Measurements from ENCODE around the gene GREB1. TPM values are rescaled to one million over a fixed set of nuclear protein-coding genes. Genes with fewer than 3 reads are reported as not detected.

The GREB1 gene
- total RNA-seq, 2 donors from 2014 or later, result 0.15 to 1.1 TPM

DNA sequence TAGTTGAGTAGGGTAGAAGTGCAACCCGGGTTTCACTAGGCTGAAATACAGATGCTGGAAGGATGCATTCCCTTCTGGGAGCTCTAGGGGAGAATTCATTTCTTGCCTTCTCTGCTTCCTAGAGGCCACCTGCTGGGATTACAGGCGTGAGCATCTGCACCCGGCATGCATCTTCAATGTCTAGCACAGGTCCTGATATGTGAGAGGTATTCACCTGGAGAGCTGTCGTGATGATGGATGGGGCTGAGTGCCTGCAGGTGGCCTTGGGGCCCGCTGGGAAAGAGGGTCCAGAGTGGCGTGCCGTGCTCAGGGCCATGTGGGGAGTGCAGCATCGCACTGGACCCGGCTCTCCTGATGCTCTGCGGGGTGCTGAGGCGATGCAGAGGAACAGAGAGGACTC lies 142.8 kb downstream of the GREB1 start:
- DNase-seq (no peak), ATAC-seq (no peak)
- no peaks in the 10 kb centered on the region for H3K9me3 ChIP-seq (ENCODE audit: control insufficient read depth, low read length, poor library complexity, severe bottlenecking)
- Mint-ChIP-seq H3K27ac (no peak overlapping the region), H3K4me1 (no peaks in the 10 kb centered on the region), H3K4me3 (no peak overlapping the region), H3K36me3 (ENCODE audit: low read depth) (no peaks in the 10 kb centered on the region), H3K27me3 (peaks cover 63% of the 10 kb centered on the region)

DNA sequence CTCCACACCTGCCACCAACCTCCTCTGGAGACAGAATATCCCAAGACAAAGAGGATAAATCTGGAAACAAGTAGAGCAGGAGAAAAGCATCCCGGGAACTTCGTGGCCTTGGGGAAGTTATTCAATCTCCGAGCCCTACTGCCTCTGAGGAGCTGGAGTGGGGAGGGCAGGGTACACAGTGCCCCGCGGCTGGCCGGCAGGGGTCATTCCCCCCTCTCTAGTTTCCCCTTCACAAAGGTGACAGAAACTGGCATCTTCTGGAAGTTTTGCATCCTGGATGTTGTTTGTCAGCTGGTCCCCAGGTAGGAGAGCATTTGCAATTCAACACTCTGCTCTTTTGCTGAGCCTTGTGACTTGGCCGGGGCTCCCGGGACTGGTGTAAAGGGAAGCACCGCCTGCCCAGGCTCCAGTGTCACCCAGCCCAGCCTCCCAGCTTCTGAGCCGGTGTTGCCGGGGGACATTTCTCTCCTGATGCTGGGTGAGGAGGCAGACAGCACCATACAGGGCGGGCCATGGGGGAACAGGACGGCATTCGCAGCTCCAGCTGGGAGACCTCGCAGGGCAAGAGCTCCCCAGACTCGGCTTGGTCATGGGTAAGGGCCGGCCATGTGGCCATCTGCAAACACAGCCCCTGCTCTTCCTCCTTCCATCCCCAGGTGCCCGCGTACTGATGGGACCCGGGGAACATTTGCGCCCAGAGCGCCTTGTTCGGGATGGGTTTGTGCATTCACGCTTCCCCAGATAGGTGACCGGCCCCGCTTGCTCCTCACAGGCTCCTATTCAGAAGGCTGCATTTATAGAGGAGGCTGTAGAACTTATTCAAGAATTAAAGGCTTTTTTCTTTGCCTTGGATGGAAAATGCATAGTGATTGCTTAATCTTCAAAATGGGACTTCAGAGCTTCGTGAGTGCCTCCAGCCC lies 143.6 kb downstream of the GREB1 start:
- ATAC-seq, result no peak
- peaks cover 66% of the 10 kb centered on the region for H3K27me3 Mint-ChIP-seq

DNA sequence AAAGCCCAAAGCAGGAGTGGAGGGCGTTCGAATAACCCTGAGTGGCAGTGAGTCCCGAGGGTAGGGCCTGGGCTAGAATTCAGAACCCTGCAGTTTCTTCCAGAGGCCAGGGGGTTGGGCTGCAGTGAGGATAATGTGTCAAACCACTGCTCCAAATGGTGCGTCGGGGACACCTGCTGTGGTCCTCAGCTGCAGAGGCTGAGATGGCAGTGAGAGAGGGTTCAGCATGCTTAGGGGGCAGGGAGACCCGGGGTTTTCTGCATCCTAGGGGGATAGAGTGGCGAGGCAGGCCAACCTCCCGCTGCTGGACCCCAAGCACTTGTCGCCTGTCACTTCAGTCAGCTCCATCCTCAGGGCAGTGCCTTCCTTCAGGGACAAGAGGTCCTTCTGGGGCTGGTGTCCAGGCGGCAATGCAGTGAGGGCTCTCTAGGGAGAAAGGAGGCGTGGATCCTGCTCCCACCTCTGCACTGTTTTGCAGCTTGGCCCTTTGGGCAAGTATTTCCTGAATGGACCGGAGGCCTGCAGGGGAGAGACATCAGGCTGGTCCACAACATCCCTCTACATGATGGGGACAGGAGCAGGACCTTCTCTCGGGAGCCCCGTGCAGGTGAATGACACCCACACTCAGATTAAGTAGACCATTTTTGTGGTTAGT lies 144.6 kb downstream of the GREB1 start:
- no peaks in the 10 kb centered on the region for H3K9me3 ChIP-seq (ENCODE audit: control insufficient read depth, low read length, poor library complexity, severe bottlenecking)
- H3K27ac Mint-ChIP-seq, result no peak overlapping the region
- ATAC-seq, result no peak
- no peak overlapping the region for H3K4me3 Mint-ChIP-seq
- peaks cover 8% of the 10 kb centered on the region for H3K4me1 Mint-ChIP-seq
- DNase-seq, result no peak
- peaks cover 67% of the 10 kb centered on the region for H3K27me3 Mint-ChIP-seq
- no peaks in the 10 kb centered on the region for H3K36me3 Mint-ChIP-seq (ENCODE audit: low read depth)

More for the DNA sequence above, 143.6 kb downstream of the GREB1 start:
- H3K4me1 Mint-ChIP-seq, result peaks cover 5% of the 10 kb centered on the region
- H3K4me3 Mint-ChIP-seq, result no peak overlapping the region
- no peak overlapping the region for H3K27ac Mint-ChIP-seq
- DNase-seq, result no peak
- H3K9me3 ChIP-seq (ENCODE audit: control insufficient read depth, low read length, poor library complexity, severe bottlenecking), result no peaks in the 10 kb centered on the region
- H3K36me3 Mint-ChIP-seq (ENCODE audit: low read depth), result no peaks in the 10 kb centered on the region

DNA sequence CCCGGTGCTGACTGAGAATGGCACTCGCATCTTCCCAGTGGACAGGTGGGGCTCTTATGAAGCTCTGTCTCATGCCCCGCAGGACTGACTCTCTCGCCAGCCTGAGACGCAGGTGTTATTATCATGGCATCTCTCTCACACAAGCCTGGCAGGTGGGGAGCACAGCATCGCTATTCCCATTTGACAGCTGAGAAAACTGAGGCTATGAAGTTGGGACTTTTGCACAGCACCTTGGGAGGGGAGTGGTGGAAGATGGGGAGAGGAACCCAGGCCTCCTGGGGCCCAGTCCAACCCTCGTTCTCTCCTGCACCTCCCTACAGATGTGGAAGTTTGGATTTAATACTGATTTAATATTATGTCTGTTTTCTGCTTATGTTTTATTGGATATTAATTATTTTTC lies 145.2 kb downstream of the GREB1 start:
- Mint-ChIP-seq H3K27ac (no peak overlapping the region), H3K4me1 (peaks cover 8% of the 10 kb centered on the region), H3K4me3 (no peak overlapping the region), H3K36me3 (ENCODE audit: low read depth) (no peaks in the 10 kb centered on the region), H3K27me3 (peaks cover 67% of the 10 kb centered on the region)
- DNase-seq (no peak), ATAC-seq (no peak)
- no peaks in the 10 kb centered on the region for H3K9me3 ChIP-seq (ENCODE audit: control insufficient read depth, low read length, poor library complexity, severe bottlenecking)

DNA sequence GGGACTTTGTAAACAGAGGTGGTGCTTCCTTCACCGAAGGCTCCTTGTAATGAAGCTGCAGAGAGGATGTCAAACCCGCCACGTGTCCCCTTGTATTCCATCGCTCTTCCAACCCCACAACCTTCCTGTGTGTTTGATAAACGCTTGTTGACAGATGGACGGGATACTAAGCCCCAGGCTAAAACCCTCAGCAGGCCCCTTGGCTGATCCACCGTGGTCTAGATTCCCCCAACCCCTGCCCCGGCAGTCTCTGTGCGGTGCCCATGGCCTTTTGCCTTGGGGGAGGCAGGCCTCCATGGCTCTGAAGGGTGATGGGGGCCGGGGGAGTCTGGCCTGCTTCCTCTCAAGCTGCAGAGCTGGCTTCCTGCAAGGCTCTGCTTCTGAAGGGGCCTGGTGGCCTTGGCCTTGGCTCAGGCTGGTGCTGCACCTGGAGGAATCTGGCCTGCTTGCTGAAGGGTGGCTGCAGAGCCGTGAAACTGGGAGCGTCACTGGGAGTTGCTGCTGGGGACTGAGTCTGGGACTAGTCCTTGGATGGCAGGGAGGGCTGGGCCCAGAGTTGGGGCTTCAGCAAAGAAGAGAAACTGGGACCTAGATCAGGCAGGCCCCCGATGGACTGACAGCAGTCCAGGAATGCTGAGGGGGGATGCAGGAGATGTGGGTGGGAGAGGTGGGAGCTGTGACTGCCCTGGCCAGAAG lies 145.8 kb downstream of the GREB1 start:
- Mint-ChIP-seq H3K36me3 (ENCODE audit: low read depth) (no peaks in the 10 kb centered on the region), H3K4me1 (peaks cover 8% of the 10 kb centered on the region), H3K4me3 (no peak overlapping the region), H3K27ac (no peak overlapping the region), H3K27me3 (peaks cover 60% of the 10 kb centered on the region)
- H3K9me3 ChIP-seq (ENCODE audit: control insufficient read depth, low read length, poor library complexity, severe bottlenecking), result no peaks in the 10 kb centered on the region
- ATAC-seq (no peak), DNase-seq (no peak)

DNA sequence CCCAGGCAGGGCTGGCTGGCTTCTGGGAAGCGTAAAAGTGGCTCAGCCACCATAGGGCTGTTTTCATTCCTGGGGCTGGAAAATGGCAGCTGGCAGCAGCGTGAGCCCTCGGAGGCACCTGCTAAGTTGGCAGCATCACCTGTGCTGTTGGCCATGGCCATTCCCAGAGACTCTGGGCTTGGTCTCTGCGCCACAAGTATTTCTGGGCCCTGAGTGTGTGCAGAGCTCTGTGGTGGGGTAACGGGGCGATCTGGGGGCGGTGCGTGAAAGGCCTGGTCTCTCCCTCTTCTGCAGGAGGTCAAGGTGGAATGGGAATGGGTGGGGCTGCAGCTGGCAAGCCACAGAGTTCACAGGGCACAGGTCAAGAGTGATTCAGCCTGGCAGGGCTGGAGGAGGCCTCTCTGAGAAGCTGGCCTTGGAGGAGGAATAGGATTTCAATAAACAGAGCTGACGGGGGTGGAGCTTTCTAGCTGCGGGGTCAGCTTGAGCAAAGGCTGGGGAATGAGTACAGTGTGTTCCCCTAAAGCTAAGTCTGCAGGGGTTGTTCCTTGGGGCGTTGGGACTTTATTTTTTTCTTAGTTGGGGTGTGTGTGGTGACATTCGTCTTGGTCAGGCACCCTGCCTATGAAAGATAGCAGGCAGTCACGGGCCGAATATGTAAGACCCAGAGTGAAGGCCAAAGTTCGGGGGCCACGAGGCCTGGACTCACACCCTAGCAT lies 146.5 kb downstream of the GREB1 start:
- Mint-ChIP-seq H3K4me1 (peaks cover 12% of the 10 kb centered on the region), H3K4me3 (no peak overlapping the region), H3K36me3 (ENCODE audit: low read depth) (peaks cover 3% of the 10 kb centered on the region), H3K27me3 (peaks cover 60% of the 10 kb centered on the region), H3K27ac (no peak overlapping the region)
- no peak for ATAC-seq
- DNase-seq, result no peak
- H3K9me3 ChIP-seq (ENCODE audit: control insufficient read depth, low read length, poor library complexity, severe bottlenecking), result no peaks in the 10 kb centered on the region

DNA sequence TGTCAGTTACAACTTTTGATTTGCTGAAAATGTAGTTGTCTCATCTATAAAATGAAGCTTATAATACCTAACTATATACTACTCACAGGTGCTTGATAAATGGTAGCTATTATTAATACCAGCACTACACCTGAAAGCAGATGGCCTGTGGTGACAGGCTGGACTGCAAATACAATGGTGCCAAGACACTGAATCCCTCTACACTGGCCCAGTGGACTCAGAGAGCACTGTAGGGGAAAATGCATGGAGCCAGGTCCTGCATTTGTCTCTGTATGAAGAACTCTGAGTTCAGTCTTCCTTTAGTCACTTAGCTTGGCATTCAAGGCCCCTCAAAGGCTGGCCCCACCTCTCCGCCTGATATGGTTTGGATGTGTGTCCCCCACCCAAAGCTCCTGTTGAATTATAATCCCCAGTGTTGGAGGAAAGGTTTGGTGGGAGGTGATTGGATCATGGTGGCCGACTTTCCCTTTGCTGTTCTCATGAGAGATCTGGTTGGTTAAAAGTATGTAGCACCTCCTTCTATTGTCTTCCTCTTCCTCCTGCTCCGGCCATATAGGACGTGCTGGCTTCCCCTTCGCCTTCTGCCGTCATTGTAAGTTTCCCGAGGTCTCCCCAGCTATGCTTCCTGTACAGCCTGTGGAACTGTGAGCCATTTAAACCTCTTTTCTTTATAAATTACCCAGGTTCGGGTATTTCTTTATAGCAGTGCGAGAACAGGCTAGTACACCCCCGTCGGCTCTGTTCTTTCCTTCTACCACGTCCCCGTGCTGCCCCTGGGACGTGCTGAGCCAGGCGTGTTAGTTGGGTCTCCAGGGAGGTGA lies 147.3 kb downstream of the GREB1 start:
- Mint-ChIP-seq H3K36me3 (ENCODE audit: low read depth) (peaks cover 3% of the 10 kb centered on the region), H3K27ac (no peak overlapping the region), H3K4me1 (peaks cover 12% of the 10 kb centered on the region), H3K4me3 (no peak overlapping the region), H3K27me3 (peaks cover 58% of the 10 kb centered on the region)
- ATAC-seq (no peak), DNase-seq (no peak)
- H3K9me3 ChIP-seq (ENCODE audit: control insufficient read depth, low read length, poor library complexity, severe bottlenecking), result no peaks in the 10 kb centered on the region

DNA sequence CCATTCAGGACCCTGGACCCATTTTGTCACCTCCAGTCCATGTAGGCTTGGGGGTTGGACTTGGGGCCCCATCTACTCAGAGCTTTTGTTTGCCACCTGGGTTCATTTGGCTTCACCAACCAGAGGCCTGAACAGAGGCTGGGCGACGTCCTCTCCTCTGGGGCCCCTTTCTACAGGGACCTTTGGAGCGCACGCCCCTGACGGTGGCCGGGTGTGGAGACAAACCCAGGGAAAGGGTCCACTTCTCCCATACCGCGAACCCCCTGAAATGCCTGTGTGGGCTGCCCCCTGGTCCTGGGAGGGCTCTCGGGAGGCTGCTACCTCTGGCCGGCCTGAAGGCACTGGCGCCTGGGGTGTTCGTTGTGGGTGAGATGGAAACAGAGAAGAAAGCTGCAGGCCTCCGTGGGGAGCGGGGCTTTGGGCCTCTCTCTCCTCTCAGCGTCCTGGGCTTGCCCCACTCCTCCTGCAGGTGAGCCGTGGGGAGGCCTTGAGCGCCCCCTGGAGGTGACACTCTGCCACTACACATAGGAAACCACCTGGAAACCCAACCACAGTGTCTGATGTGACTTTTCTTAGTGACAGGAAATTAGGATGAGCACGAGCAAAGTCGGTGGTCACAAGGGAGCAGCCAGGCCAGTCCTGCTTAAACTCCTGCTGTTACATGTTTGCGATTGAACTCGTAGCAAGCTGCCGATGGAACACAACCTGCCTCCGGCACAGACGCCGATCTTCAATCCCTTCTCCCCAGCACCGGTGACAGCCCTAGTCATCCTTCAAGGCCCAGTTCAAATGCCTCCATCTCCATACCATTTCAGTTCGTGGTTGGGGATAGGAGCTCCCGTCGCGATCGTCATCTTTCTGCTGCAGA lies 148.1 kb downstream of the GREB1 start:
- Mint-ChIP-seq H3K4me1 (peaks cover 12% of the 10 kb centered on the region), H3K36me3 (ENCODE audit: low read depth) (peaks cover 5% of the 10 kb centered on the region), H3K4me3 (no peak overlapping the region), H3K27ac (no peak overlapping the region), H3K27me3 (peaks cover 51% of the 10 kb centered on the region)
- DNase-seq (peak; percentile 30 to 56 (median 42)), ATAC-seq (peak; percentile 80)
- no peaks in the 10 kb centered on the region for H3K9me3 ChIP-seq (ENCODE audit: control insufficient read depth, low read length, poor library complexity, severe bottlenecking)

DNA sequence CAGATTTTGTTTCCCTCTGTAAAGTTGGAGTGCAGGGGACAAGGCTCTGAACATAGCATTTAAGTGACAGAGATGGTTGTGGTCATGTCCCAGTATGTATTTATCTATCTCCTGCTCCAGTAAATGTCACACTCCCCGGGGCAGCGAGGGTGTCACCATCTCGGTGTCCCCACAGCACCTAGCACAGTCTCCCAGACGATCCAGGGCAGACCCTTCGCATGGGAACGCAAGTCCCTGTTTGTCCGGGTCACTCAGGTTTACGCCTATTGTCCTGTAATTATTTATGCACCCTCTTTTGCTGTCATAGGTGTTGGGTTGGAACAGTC lies 148.7 kb downstream of the GREB1 start:
- DNase-seq (no peak), ATAC-seq (no peak)
- Mint-ChIP-seq H3K4me3 (no peak overlapping the region), H3K4me1 (peaks cover 12% of the 10 kb centered on the region), H3K36me3 (ENCODE audit: low read depth) (peaks cover 5% of the 10 kb centered on the region), H3K27me3 (peaks cover 46% of the 10 kb centered on the region), H3K27ac (no peak overlapping the region)
- no peaks in the 10 kb centered on the region for H3K9me3 ChIP-seq (ENCODE audit: control insufficient read depth, low read length, poor library complexity, severe bottlenecking)

DNA sequence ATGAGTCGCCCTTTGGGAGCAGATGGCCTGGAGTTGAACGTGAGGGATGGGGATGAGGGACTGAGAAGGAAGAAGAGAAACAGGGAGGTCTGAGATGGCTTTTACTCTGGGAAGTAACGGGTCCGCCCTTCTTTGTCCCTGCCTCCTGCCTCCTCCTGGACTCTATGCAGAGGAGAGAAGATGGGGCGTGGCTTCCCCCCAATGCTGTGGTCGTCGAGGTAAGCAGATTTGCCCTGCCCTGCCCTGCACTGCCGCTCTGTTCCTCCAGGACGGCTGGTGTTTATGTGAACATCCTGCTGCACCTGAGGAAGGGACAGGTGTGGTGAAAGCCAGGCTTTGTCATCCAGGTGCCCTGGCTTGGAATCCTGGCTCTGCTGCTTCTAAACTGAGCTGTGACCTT lies 149.6 kb downstream of the GREB1 start:
- no peak for ATAC-seq
- H3K4me1 Mint-ChIP-seq, result peaks cover 17% of the 10 kb centered on the region
- H3K36me3 Mint-ChIP-seq (ENCODE audit: low read depth), result peaks cover 5% of the 10 kb centered on the region

DNA sequence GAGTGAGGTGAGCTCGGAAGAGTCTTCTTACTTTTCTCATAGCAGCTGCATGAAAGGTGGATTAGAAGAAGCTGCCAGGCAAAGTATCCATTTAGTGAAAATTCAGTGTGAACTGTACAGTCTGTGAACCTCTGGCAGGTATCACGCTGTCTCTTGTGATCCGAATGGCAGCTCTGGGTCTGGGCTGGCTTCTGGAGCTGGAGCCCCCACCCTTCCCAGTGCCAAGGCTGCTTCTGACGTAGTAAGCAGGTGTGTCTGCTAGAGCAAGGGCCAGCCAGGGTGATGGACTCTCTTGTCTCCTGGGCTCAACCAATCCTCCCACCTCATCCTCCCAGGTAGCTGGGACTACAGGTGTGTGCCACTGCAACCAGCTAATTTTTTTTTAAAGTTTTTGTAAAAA lies 150.1 kb downstream of the GREB1 start:
- DNase-seq (no peak), ATAC-seq (no peak)
- peaks cover 20% of the 10 kb centered on the region for H3K4me1 Mint-ChIP-seq
- no peaks in the 10 kb centered on the region for H3K9me3 ChIP-seq (ENCODE audit: control insufficient read depth, low read length, poor library complexity, severe bottlenecking)
- peaks cover 5% of the 10 kb centered on the region for H3K36me3 Mint-ChIP-seq (ENCODE audit: low read depth)
- peaks cover 32% of the 10 kb centered on the region for H3K27me3 Mint-ChIP-seq
- no peak overlapping the region for H3K27ac Mint-ChIP-seq
- H3K4me3 Mint-ChIP-seq, result no peak overlapping the region

More for the DNA sequence above, 149.6 kb downstream of the GREB1 start:
- no peak for DNase-seq
- no peak overlapping the region for H3K4me3 Mint-ChIP-seq
- no peak overlapping the region for H3K27ac Mint-ChIP-seq
- H3K9me3 ChIP-seq (ENCODE audit: control insufficient read depth, low read length, poor library complexity, severe bottlenecking), result no peaks in the 10 kb centered on the region
- H3K27me3 Mint-ChIP-seq, result peaks cover 37% of the 10 kb centered on the region

All from T-helper 17 cell (primary cell).